22Rv1 (cell line): ENCODE data around the gene TRIP12.

Experiments
- H3K27ac ChIP-seq: fragments of 450-650 bp; 2 replicates; pipeline ENCODE4 v1.5.1; 2017
- ZFX ChIP-seq: fragments of 450-650 bp; IDR thresholded peaks from 2 replicates; pipeline ENCODE4 v1.6.1; 2017; ENCODE audit warnings: antibody characterized with exemption, borderline replicate concordance
- TF ChIP-seq, protein P1 (sequence below): fragments of 450-650 bp; IDR thresholded peaks from 2 replicates; pipeline ENCODE4 v1.5.1; 2017; ENCODE audit warnings: mild to moderate bottlenecking

The TRIP12 gene

DNA sequence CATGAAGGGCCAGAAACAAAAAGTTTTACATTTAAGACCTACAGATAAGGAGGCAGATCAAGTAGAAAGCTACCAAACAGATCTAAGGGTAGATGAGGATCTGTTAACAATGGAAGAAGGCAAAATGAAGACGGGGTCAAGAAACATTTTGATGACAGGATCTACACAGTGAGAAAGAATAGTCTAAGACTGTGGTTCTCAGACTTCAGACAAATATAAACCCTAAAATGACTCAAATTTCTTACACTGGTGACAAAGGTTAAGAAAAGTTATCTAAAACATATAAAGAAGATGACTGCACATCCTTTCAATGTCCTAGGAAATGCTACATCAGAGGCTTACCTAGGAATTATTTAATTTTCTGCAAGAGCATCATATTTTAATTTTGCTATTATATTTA, 34.4 kb downstream of the TRIP12 start:
- H3K27ac ChIP-seq = no peak overlapping the region
- TF ChIP-seq, protein P1, sequence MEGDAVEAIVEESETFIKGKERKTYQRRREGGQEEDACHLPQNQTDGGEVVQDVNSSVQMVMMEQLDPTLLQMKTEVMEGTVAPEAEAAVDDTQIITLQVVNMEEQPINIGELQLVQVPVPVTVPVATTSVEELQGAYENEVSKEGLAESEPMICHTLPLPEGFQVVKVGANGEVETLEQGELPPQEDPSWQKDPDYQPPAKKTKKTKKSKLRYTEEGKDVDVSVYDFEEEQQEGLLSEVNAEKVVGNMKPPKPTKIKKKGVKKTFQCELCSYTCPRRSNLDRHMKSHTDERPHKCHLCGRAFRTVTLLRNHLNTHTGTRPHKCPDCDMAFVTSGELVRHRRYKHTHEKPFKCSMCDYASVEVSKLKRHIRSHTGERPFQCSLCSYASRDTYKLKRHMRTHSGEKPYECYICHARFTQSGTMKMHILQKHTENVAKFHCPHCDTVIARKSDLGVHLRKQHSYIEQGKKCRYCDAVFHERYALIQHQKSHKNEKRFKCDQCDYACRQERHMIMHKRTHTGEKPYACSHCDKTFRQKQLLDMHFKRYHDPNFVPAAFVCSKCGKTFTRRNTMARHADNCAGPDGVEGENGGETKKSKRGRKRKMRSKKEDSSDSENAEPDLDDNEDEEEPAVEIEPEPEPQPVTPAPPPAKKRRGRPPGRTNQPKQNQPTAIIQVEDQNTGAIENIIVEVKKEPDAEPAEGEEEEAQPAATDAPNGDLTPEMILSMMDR = no peak
- no peak for TF ChIP-seq ZFX

GRCh38 chr2:229884775-229885699, 36.8 kb downstream of the TRIP12 start:
- H3K27ac ChIP-seq = no peak overlapping the region
- TF ChIP-seq, protein P1 = no peak
- no peak for TF ChIP-seq ZFX

GRCh38 chr2:229882583-229882982, 39.2 kb downstream of the TRIP12 start:
- TF ChIP-seq ZFX = no peak
- TF ChIP-seq, protein P1 = no peak
- no peak overlapping the region for H3K27ac ChIP-seq

GRCh38 chr2:229880892-229881586, 40.8 kb downstream of the TRIP12 start:
- H3K27ac ChIP-seq = no peak overlapping the region
- no peak for TF ChIP-seq ZFX
- TF ChIP-seq, protein P1 = no peak

- TF ChIP-seq ZFX = no peak
- TF ChIP-seq, protein P1 = no peak
- no peak overlapping the region for H3K27ac ChIP-seq
These were observed 42.4 kb downstream of the TRIP12 start for GRCh38 chr2:229879191-229879950.

DNA sequence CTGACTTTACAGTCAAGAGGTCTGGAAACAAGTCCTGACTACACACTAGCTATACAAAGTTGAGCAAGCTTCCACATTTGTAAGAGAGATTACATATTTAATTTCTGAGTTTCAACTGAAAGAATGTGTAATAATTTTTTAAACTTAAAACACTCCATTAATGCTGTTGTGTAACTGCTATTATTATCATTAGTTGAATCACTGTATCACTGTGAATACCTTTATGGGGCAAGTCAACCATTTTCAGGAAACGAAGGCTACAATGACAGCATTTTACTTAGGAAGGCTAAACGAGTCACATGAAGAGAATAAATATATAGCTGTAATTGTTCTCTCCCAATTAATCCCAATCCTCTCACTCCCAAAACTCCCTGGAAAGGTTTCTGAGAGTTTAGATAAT, 46.3 kb downstream of the TRIP12 start:
- TF ChIP-seq, protein P1 = no peak
- TF ChIP-seq ZFX = no peak
- no peak overlapping the region for H3K27ac ChIP-seq
